GF-D8 (cell line): ENCODE results near the gene ABHD17B.

ENCODE experiments used
- DNase-seq: peaks from one replicate; lab custom pipeline; 2025; lab: John Stamatoyannopoulos, UW

The ABHD17B gene

DNA sequence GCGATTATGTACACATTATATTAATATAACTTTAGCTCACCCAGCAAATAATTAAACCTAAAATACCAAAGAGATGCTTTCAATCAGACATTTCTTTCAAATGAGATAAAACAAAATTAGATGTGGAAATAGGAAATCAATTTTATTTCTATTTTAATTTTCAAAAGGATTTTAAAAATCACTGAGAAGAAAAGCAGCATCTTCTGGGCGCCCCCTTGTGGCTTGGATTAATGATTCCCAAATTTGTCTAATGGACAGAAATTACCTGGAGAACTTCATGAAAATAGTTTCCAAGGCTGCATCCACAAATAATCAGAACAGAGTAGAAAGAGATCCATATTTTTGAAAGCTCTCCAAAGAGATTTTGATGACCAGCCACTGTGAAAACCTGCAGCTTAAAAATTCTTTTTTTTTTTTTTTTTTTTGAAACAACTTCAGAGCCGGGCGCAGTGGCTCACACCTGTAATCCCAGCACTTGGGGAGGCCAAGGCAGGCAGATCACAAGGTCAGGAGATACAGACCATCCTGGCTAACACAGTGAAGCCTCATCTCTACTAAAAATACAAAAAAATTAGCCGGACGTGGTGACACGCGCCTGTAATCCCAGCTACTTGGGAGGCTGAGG lies 91.8 kb downstream of the ABHD17B start:
- no peak for DNase-seq

- no peak for DNase-seq
Observed at GRCh38 chr9:71816916-71817451, 94.0 kb downstream of the ABHD17B start.
